Mammary epithelial cell (primary cell): ENCODE data around the gene USP38.

ENCODE experiments used
- EZH2 ChIP-seq: IDR thresholded peaks from 2 replicates; pipeline ENCODE4 v1.6.1; 2012; ENCODE audit warnings: low read length, inconsistent platforms, borderline replicate concordance
- TF ChIP-seq, protein P1 (sequence below), 2 donors: IDR thresholded peaks in 1 of 2; conservative IDR thresholded peaks in 1 of 2; 2 replicates each; pipeline ENCODE4 v1.5.1; 2011 to 2012; ENCODE audit warnings: inconsistent platforms in 2 of 2, low read length in 2 of 2, mild to moderate bottlenecking in 2 of 2, control low read depth in 1 of 2, low read depth in 1 of 2; ENCODE audit not compliant: insufficient read depth in 1 of 2; ENCODE audit errors: extremely low read depth in 1 of 2

- TF ChIP-seq, protein P1, sequence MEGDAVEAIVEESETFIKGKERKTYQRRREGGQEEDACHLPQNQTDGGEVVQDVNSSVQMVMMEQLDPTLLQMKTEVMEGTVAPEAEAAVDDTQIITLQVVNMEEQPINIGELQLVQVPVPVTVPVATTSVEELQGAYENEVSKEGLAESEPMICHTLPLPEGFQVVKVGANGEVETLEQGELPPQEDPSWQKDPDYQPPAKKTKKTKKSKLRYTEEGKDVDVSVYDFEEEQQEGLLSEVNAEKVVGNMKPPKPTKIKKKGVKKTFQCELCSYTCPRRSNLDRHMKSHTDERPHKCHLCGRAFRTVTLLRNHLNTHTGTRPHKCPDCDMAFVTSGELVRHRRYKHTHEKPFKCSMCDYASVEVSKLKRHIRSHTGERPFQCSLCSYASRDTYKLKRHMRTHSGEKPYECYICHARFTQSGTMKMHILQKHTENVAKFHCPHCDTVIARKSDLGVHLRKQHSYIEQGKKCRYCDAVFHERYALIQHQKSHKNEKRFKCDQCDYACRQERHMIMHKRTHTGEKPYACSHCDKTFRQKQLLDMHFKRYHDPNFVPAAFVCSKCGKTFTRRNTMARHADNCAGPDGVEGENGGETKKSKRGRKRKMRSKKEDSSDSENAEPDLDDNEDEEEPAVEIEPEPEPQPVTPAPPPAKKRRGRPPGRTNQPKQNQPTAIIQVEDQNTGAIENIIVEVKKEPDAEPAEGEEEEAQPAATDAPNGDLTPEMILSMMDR (conservative IDR thresholded peaks at IDR 0.05 in 1 of 2, IDR thresholded peaks at IDR 0.05 in 1 of 2; ENCODE audit: extremely low read depth in 1 of 2, insufficient read depth in 1 of 2, low read depth in 1 of 2, low read length in 2 of 2), result peak; percentile 21 to 52
- TF ChIP-seq EZH2, result no peak
Measured at GRCh38 chr4:143207555-143207954, 22.8 kb downstream of the USP38 start.
